ENCODE data around the gene TBC1D22A. TPM values are rescaled to one million over a fixed set of nuclear protein-coding genes. Genes with fewer than 3 reads are reported as not detected.

TBC1D22A gene
- polyA plus RNA-seq, 1 of the 3 experiments (the other 2 are of a cell fraction): 16.5 TPM

GRCh38 chr22:46714550-46714949, 47.9 kb upstream of the TBC1D22A start:
- ChIA-PET CTCF (interaction anchor here (1.0 kb wide), 1 partner anchor 151 kb away, joined by 3 read pairs; no protein-coding TSS in a partner anchor), POLR2A (no interaction called here)
- Histone ChIP-seq H3K9ac (no peak overlapping the region), H3K4me1 (ENCODE audit: control insufficient read depth in 1 of 2, insufficient read depth in 2 of 2, low read depth in 1 of 2, low read length in 1 of 2) (peaks cover 0 to 2% of the 10 kb centered on the region in 2 experiments; a peak in 1 of 4 replicates), H3K9me3 (no peaks in the 10 kb centered on the region), H3K27ac (ENCODE audit: low read depth in 2 of 2, low read length in 1 of 2) (peak overlapping the region; percentile 7 to 41; a peak in 3 of 4 replicates), H2AFZ (ENCODE audit: low read depth) (no peak overlapping the region), H3K9me2 (no peaks in the 10 kb centered on the region), H3F3A (replicated peaks; ENCODE audit: insufficient read depth) (peaks cover 3% of the 10 kb centered on the region), H3K4me3 (ENCODE audit: low read depth in 2 of 2, low read length in 1 of 2) (no peak overlapping the region), H3K36me3 (replicated peaks in 1 of 2; ENCODE audit: control insufficient read depth in 1 of 2, insufficient read depth in 2 of 2, low read length in 1 of 2) (peaks cover 48 to 62% of the 10 kb centered on the region in 2 experiments), H3K79me2 (ENCODE audit: insufficient read depth) (peaks cover 38% of the 10 kb centered on the region), H3K4me2 (no peak overlapping the region), H4K20me1 (ENCODE audit: insufficient read depth) (no peaks in the 10 kb centered on the region), H3K27me3 (ENCODE audit: insufficient read depth) (no peaks in the 10 kb centered on the region)
- DNase-seq: peak; percentile 67
- WGBS (ENCODE audit: low lambda C conversion rate): 65% methylated on average over 4 of the region's 4 CpGs
- no peak for TF ChIP-seq SIN3A (IDR thresholded peaks at IDR 0.05; ENCODE audit: borderline replicate concordance, low read depth, low read length)
- TF ChIP-seq JUND (IDR thresholded peaks at IDR 0.05): no peak
- TF ChIP-seq RXRA (IDR thresholded peaks at IDR 0.05; ENCODE audit: borderline replicate concordance, low read depth): no peak
- no peak for TF ChIP-seq NRF1 (IDR thresholded peaks at IDR 0.05; ENCODE audit: low read depth, low read length)
- TF ChIP-seq ZBTB33 (IDR thresholded peaks at IDR 0.05; ENCODE audit: borderline replicate concordance, low read depth): no peak
- TF ChIP-seq CHD2 (IDR thresholded peaks at IDR 0.05; ENCODE audit: low read length, partially characterized antibody): no peak
- no peak for TF ChIP-seq TEAD4 (IDR thresholded peaks at IDR 0.05; ENCODE audit: borderline replicate concordance, insufficient read depth)
- no peak for TF ChIP-seq USF1 (IDR thresholded peaks at IDR 0.05; ENCODE audit: borderline replicate concordance, low read depth)
- no peak for TF ChIP-seq PBX3 (IDR thresholded peaks at IDR 0.05)
- TF ChIP-seq IRF3 (IDR thresholded peaks at IDR 0.05; ENCODE audit: low read depth, low read length): no peak
- TF ChIP-seq EZH2phosphoT487 (IDR thresholded peaks at IDR 0.05; ENCODE audit: borderline replicate concordance, low read depth): no peak
- no peak for TF ChIP-seq ELF1 (IDR thresholded peaks at IDR 0.05)
- no peak for TF ChIP-seq GABPA (IDR thresholded peaks at IDR 0.05; ENCODE audit: low read depth)
- TF ChIP-seq RAD21 (IDR thresholded peaks at IDR 0.05; ENCODE audit: low read length): no peak
- TF ChIP-seq USF2 (IDR thresholded peaks at IDR 0.05; ENCODE audit: borderline replicate concordance, low read depth, low read length): no peak
